ENCODE data around the gene PLXNC1. TPM values are rescaled to one million over a fixed set of nuclear protein-coding genes. Genes with fewer than 3 reads are reported as not detected.

The PLXNC1 gene
- total and polyA plus RNA-seq, 4 donors = 0.71 to 12.0 (median 3.3) TPM

GRCh38 chr12:94336211-94336925 lies 188.0 kb downstream of the PLXNC1 start:
- 83% methylated on average over 5 of the region's 5 CpGs for WGBS
- no peak overlapping the region for H3K4me3 ChIP-seq (ENCODE audit: low read depth in 1 of 3, low read length in 3 of 3)
- TF ChIP-seq RXRA (IDR thresholded peaks at IDR 0.05) (no peak), JUND (IDR thresholded peaks at IDR 0.05) (no peak), HNF4G (IDR thresholded peaks at IDR 0.05) (no peak), NR2F2 (IDR thresholded peaks at IDR 0.05) (no peak), GABPA (IDR thresholded peaks at IDR 0.05 in 1 of 2, conservative IDR thresholded peaks at IDR 0.05 in 1 of 2) (no peak), YY1 (IDR thresholded peaks at IDR 0.05) (no peak), CTCF (IDR thresholded peaks at IDR 0.05; ENCODE audit: low read depth, low read length, missing input control) (no peak), ATF3 (IDR thresholded peaks at IDR 0.05) (no peak), FOXA2 (IDR thresholded peaks at IDR 0.05) (no peak), ZBTB33 (IDR thresholded peaks at IDR 0.05) (no peak), TAF1 (conservative IDR thresholded peaks at IDR 0.05) (no peak), EGR1 (IDR thresholded peaks at IDR 0.05; ENCODE audit: low read depth in 2 of 2) (no peak), SP1 (IDR thresholded peaks at IDR 0.05) (no peak)
- H3K4me1 ChIP-seq (ENCODE audit: control insufficient read depth in 4 of 4, insufficient read depth in 4 of 4, low read length in 3 of 4) = no peaks in the 10 kb centered on the region
- H3K27me3 ChIP-seq (ENCODE audit: control insufficient read depth in 4 of 4, insufficient read depth in 4 of 4, low read length in 3 of 4) = no peaks in the 10 kb centered on the region
- no peaks in the 10 kb centered on the region for H3K36me3 ChIP-seq (ENCODE audit: control insufficient read depth in 4 of 4, insufficient read depth in 3 of 4, low read depth in 1 of 4, low read length in 3 of 4)
- no peak overlapping the region for H3K27ac ChIP-seq (ENCODE audit: low read depth in 1 of 2, low read length in 2 of 2)
- no peak for DNase-seq (ENCODE audit: low spot score)
- H3K9me3 ChIP-seq (ENCODE audit: control insufficient read depth in 4 of 4, low read length in 3 of 4) = no peaks in the 10 kb centered on the region
- H3K9ac ChIP-seq (ENCODE audit: low read depth in 1 of 2, low read length in 2 of 2) = no peak overlapping the region

- Histone ChIP-seq H3K9ac (ENCODE audit: low read depth in 1 of 2, low read length in 2 of 2) (no peak overlapping the region), H3K4me1 (ENCODE audit: control insufficient read depth in 4 of 4, insufficient read depth in 4 of 4, low read length in 3 of 4) (no peaks in the 10 kb centered on the region), H3K27ac (ENCODE audit: low read depth in 1 of 2, low read length in 2 of 2) (no peak overlapping the region), H3K9me3 (ENCODE audit: control insufficient read depth in 4 of 4, low read length in 3 of 4) (no peaks in the 10 kb centered on the region), H3K36me3 (ENCODE audit: control insufficient read depth in 4 of 4, insufficient read depth in 3 of 4, low read depth in 1 of 4, low read length in 3 of 4) (no peaks in the 10 kb centered on the region), H3K4me3 (ENCODE audit: low read depth in 1 of 3, low read length in 3 of 3) (no peak overlapping the region), H3K27me3 (ENCODE audit: control insufficient read depth in 4 of 4, insufficient read depth in 4 of 4, low read length in 3 of 4) (no peaks in the 10 kb centered on the region)
- 92% methylated on average over 4 of the region's 4 CpGs for WGBS
- no peak for DNase-seq (ENCODE audit: low spot score)
- TF ChIP-seq HNF4G (IDR thresholded peaks at IDR 0.05) = no peak
Observed at GRCh38 chr12:94338006-94338794, 189.8 kb downstream of the PLXNC1 start.

- TF ChIP-seq MAX (IDR thresholded peaks at IDR 0.05) (no peak), HNF4G (IDR thresholded peaks at IDR 0.05) (no peak)
- H3K36me3 ChIP-seq (ENCODE audit: control insufficient read depth in 4 of 4, insufficient read depth in 3 of 4, low read depth in 1 of 4, low read length in 3 of 4) = peaks cover 0 to 4% (median under 1%) of the 10 kb centered on the region in 4 donors
- no peak overlapping the region for H3K27ac ChIP-seq (ENCODE audit: low read depth in 1 of 2, low read length in 2 of 2)
- H3K27me3 ChIP-seq (ENCODE audit: control insufficient read depth in 4 of 4, insufficient read depth in 4 of 4, low read length in 3 of 4) = no peaks in the 10 kb centered on the region
- no peak for DNase-seq (ENCODE audit: low spot score)
- no peak overlapping the region for H3K4me3 ChIP-seq (ENCODE audit: low read depth in 1 of 3, low read length in 3 of 3)
- 71% methylated on average over 6 of the region's 6 CpGs for WGBS
- no peak overlapping the region for H3K9ac ChIP-seq (ENCODE audit: low read depth in 1 of 2, low read length in 2 of 2)
- no peaks in the 10 kb centered on the region for H3K4me1 ChIP-seq (ENCODE audit: control insufficient read depth in 4 of 4, insufficient read depth in 4 of 4, low read length in 3 of 4)
- H3K9me3 ChIP-seq (ENCODE audit: control insufficient read depth in 4 of 4, low read length in 3 of 4) = no peaks in the 10 kb centered on the region
Observed at GRCh38 chr12:94340573-94340972, 192.2 kb downstream of the PLXNC1 start.
